ENCODE data around the gene FAM240B.

The FAM240B gene

DNA sequence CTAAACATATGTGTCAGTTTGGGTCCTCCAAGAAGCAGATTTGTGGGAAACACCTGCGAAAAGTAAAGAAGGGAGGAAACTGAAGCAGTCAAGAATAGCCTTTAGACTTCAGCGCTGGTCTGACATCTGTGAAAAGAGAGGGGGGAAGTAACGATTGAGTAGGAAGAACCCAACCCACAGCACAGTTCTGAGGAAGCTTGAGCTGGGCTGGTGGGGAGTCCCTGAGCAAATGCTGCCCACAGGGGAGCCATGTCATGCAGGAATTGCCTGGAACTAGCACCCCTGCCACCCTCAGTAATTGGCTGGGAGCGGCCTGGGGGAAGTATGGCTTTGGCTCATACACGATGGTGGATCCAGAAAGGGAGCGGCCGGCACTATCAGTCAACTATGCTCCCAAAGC, 20.6 kb downstream of the FAM240B start:
- no peak for FAIRE-seq

DNA sequence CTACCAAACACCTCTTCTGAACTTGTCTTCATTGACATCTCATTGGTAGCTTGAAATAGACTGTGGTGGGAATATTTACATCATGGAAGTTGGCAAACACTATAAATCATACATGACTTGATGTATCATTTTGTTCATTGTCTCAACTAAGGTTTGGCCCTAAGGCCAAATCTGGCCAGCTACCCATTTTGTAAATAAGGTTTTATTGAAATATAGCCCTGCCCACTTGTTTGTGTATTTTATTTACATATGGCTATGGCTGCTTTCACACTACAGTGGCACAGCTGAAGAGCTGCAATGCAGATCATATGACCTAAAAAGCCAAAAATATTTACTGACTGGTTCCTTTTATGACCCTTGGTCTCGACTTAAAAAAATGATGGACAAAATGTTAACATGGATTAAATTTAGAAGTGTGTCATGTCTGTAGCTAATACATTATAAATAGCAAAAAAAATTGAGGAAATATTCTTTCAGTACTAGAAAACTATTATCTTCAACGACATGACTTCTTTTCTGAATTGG, 22.1 kb downstream of the FAM240B start:
- FAIRE-seq: no peak

DNA sequence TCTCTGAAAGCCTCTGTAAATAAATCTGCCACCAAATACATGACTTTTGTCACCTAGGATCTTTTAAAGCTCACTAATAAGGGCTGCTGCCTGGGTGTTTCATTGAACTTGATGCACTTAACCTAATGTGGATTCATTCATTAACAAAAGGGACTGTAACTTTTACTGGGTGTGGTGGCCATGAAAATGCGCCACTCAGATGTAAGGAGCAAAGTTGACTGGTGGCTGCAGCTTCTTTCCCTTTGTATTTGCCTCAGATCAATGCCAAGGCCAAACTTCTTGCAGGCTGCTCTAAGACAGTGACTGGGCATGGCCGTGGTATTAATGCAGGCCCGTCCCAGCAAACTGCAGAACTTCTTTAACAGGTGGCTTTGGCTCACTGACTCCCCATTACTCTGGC, 22.9 kb downstream of the FAM240B start:
- no peak for FAIRE-seq

DNA sequence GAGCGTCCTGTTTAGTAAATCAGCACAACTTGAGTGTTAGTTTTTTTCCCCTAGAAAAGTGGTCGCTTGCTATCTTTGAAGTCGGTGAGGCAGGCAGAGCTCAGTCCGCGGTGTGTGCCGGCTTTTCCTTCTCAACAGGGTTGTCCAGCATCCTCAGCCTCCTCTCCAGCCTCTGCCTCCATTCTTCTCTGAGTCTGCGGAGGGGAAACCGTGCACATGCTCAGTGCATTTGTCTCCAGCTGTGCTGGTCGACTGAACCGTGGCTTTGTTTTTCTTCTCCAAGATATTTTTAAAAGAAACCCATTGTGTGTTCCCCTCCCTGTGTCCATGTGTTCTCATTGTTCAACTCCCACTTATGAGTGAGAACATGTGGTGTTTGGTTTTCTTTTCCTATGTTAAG, 25.3 kb downstream of the FAM240B start:
- FAIRE-seq: no peak

DNA sequence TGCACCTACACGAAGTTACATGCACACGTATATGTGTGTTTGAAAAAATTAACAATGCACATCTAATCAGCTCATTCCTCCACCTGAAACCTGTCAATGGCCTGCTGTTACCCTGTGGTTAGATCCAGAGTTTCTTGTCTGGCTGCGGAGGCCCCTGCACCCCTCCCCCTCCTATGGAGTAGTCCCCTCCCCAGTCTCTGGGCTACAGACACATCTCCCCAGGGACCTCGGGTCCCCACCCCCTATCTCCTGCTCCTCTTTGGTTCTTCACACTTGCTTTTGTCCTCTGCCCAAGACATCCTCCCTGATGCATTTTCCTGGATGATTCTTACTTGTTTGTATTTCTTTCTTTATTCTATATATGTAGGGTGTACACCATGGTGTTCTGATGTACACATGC, 27.2 kb downstream of the FAM240B start:
- no peak for FAIRE-seq

DNA sequence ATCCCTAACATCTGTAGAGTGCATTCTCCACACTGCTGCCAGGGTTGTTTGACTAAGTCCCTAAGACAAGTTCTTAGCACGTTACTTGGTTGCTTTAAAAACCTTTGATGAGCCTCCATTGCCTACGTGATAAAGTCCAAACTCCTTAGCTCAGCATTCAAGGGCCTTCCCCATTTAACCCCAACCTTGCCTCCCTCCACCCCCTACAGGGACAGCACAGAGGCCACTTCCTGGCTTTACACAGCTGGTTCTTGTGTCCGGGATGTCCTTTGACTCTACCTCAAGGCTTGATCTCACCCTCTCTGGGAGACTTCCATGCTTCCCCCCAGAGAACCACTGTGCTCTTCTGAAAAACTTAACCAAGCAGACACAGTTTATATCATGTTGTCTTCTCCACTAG, 29.4 kb downstream of the FAM240B start:
- no peak for FAIRE-seq

DNA sequence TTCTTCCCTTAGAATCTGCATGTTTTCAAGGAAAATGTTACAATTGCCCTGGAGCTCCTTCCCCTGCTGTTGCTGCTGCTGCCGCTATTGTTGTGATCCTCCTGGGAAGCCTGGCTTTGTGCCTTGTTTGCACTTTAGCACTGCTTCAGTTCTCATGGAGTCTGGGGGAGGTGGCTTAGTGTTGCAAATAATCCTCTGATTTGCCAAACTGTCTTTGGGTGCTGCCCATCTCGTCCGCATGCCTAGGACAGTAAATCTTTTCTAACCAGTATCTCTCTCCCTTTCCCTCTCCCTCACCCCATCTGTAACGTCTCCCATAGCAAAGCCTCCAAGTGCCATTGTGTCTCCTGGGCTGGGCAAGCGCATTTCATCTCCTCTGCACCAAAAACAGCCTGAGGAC, 30.3 kb downstream of the FAM240B start:
- FAIRE-seq: no peak

DNA sequence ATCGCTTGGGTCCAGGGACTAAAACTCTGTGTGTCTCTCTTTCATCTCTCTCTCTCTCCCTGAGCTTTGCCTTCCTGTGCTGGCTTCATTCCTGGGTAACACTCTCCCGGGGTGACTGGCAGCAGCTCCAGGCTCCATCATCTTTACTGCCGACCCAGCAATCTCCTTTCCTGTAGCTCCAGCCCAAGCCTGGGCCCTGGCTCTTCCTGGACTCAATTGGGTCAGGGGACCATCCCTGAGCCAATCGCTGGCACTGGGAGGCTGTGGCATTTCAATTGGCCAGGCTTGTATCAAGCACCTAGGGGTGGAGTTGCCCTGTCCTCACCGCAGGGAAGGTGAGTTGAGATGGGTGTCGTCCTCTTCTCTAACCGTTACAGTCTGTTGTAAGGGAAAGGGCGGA, 31.9 kb downstream of the FAM240B start:
- no peak for FAIRE-seq

DNA sequence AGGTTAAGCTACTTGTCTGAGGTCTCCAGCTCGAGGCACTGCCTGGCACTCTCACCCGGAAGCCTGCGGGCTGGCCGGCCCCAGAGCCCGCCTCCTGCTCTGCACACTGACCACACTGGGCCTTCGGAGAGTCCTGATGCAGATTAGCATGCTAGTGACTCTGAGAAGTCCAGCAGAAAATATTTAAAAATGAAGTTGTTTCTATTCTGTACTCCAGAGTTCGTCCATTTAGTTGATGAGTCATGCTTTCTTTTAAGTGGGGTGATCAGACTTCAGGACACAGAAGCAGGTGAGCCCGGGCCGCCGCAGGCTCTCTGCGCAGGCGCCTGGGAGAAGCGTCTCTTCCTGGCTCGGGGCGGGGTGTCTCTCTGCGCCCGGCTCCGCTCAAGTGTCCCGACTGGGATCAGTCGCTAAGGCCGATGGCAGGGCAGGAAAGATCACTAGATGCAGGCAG, 32.5 kb downstream of the FAM240B start:
- FAIRE-seq: no peak

DNA sequence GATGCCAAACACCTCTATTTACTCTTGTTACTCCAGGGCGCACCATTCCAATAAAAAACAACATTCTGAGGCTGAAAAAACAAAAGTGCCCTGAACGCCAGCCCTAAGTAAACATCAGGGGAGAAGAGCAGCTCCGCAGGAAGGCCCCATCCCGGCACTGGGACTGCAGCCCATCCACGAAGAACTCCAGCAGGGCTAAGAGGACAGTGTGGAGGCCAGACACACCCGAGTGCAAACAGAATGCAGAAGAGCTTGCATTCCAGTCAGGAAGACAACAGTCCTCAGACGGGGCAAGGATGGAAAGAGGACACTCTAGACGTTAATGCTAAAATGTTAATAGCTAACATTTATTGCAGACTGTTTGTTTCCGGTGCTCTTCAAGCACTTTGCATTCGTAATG, 33.0 kb downstream of the FAM240B start:
- no peak for FAIRE-seq

DNA sequence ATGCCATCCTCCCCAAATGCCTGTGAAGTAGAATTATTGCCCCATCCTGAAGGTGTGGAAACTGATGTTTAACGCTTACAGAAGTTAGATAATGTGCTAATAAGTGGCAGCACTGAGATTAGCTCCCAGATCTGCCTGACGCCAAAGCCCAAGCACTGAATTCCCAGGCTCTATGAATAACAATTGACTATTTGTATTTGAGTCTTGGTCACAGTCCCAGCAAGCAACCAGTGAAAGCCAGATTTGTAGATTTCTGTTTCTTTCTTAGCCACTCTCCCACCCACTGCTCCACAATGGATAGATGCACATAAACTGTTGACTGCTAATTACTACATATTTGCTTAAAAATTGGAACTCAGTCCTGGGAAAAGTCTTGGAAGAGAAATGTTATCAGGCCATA, 34.4 kb downstream of the FAM240B start:
- FAIRE-seq: no peak

DNA sequence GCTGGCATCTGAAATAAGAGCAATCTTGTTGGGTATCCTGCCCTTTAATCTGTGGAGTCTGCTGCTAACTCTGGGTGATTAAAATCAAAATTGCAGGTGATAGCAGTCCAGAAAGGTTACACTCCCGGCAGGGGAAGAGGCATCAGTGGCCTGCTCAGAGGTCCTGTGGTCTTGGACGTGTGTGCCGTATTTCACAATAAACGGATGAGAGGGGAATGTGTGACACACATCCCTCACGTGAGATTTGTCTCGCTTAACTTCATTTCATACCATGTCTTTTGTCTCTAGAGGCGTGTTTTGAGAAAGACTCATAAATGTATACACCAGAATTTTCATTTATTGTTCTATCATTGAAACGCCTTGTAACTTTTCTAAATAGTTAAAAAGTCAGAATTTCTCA, 36.6 kb downstream of the FAM240B start:
- FAIRE-seq: no peak

DNA sequence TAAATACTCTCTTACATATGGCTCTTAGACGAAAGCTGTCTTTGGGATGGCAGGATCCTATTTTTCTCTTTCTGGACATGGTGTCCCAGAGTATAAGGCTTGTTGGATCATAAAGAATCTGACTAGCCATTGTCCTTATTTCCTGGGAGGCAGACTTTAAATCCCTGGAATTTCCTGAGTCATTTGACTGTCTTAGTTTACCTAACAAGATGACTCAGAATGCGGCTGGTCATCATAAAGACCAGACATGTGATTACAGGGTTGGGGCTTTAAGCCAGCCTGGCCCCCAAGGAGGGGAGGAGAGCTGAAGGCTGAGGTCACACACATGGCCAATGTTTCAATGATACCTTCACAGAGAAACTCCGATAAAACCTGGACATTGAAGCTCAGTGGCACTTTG, 37.2 kb downstream of the FAM240B start:
- FAIRE-seq: no peak

DNA sequence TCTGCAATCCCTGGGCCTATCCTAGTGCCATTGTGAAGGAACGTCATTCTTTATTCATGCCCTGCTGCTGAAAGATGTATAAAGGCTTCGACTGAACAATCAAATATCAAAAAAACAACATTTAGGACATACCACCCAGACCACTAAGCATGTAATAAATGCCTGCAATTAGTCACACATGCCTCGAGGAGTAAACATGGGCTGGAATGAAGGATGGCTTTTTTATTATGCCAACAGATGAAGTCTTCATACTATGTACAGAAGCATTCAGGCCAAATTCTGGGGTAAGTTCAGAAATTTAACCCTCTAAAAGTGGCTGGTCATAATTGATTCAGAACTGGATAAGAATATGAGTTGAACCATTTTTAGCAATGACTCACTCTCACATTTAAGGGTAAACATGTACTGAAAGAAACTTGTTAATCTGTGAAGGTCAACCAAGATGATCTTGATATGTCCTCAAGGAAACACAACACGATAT, 38.1 kb downstream of the FAM240B start:
- no peak for FAIRE-seq

DNA sequence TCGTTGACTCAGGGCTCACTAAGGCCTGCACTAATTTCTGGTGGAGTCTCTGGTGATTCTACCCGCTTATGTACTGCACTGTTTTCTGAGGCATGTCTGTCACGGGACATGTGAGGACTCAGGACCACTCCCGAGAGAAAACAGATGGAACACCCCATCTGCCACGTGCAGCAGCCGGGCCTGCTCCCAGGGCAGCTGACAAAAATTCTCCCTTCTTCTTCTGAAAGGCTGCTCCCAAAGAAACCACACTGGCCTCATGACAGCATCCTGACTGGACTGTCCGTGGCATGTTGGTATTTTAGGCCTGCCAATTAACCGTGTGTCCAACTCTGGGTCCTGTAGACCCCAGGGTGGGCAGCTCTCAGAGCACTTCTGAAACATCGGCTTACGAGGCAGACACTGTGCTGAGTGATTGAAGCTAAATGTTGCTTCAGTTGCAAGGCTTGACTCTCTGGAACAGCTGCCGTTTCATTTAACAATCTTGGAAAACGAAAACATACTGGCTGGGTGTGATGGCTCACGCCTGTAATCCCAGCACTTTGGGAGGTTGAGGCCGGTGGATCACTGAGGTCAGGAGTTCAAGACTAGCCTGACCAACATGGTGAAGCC, 39.0 kb downstream of the FAM240B start:
- FAIRE-seq: no peak

DNA sequence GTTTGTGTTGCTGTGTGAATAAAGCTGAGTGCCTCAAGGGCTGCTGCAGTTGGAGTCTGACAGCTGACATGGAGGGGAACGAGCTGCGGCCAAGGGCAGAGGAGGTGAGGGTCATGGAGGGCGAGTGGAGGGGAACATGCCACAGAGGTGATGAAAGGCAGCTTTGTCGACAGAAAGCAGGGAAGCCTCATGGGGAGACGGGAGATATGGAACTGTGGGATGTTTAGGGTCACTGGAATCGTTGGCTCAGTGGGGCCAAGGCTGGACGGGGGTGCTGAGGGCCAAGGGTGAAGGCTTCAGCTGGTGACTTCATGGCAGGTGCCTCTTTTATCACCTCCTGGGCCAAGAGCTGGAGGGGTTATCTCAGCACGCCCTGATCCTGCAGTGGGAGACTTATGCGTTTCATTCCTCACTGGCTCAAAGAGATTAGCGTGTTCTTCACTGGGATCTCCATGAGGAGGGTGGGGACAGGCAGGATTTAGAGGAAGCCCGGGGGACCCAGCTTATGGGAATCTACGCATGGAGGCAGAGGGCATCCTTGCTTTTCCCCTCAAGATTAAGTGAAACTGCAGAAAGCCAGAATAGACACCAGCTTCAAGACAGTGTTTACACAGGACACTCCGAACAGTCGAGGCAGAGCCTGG, 42.2 kb downstream of the FAM240B start:
- no peak for FAIRE-seq

DNA sequence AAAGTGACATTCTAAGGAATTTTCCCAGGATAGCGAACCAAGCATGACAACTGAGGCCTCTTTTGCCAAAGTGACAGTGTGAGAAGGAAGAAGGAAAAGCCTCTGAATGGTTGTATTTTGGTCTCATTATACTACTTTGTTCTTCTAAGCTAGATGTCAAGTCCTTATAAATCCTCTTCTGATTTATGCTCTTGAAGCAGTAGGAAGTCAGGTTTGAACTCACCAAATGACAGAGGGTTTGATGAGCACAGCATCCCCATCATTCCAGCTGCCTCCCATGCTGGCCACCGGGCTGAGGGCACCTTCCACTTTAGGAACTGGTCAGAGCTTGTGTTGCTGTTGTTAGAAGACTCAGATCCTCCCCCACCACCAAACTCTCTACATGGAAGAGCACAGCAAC, 44.1 kb downstream of the FAM240B start:
- no peak for FAIRE-seq

DNA sequence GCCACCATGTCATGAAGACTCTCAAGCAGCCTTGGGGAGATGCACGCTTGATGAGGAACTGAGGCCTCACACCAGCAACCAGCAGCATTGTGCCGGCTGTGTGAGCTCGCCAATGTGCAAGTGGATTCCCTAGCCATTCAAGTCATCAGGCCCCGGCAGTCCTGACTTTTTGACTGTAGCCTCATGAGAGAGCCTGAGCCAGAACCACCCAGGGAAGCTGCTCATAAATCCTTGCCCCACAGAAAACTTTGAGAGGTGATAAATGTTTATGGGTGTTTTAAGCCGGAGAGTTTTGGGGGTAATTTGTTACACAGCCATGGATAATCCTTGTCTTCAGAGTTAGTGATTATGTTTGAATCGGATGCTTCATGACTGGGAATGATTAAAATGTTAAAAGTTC, 44.7 kb downstream of the FAM240B start:
- FAIRE-seq: no peak

DNA sequence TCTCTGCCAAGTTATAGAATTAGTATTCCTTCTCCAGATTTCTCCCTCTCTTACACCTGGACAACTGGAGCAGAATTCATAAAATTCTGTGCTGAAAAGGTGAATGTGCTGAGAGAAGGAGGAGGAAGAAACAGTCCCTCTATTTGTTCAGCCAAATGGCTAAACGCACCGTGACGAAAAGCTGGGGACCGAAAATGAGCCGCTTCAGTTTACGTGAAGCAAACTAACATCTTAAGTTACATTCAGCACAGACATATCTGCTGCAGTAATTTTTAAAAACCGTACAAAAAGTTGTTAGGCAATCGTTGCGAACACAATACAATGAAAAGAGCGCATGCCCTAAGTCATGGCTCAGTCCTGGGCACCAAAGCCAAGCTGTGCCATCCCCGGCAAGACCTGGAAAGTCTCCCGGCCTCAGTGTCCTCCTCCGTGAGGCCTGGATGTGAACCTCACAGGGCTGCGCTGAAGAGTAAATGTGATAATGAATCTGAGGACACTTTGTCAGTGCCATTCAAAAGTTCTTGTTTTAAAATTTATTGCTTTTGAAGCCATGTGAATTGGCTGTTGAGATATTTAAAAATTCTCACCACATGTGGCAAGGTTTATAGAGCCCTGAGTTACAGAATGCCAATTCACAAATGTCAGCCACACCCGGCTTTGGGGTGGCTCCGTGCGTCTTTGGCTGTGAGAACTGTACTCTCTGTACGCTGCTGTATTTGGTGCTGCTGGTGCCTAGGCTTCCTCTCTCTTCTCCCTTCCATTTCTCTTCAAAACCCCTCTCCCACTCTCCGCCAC, 46.3 kb downstream of the FAM240B start:
- FAIRE-seq: no peak

DNA sequence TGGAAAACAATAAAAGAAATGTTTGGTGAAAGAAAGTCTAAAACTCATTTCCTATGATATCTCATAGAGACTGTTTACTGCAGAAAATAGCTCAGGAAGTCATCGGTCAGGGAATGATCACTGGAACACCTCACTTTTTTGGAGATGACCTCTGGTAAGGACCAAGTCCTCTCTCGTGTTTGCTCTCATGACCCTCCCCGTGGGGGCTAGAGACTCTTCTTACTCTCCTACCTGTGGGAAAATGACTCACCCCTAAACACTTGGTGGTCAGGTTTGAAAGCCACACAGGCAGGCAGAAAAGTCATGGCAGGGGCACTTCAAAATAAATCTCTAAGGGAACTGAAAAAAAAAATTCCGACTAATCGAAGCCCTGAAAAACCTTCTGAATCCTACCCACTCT, 48.2 kb downstream of the FAM240B start:
- no peak for FAIRE-seq

DNA sequence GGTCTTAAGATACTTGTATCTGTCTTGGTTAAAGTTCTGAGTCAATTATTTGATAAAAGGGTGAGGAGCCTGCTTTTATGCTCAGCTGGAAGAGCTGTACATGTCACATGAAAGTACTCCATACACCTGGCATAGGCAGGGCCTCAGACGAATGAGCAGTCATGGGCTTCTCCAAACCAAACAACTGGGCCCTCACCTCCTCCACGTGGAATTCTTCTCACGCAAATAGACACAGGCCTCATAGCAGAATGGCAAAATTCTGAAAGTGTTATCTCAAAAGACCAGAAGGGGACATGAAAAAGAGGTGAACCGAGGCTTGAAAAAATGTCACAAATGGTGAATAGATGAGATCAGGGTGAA, 48.6 kb downstream of the FAM240B start:
- no peak for FAIRE-seq

DNA sequence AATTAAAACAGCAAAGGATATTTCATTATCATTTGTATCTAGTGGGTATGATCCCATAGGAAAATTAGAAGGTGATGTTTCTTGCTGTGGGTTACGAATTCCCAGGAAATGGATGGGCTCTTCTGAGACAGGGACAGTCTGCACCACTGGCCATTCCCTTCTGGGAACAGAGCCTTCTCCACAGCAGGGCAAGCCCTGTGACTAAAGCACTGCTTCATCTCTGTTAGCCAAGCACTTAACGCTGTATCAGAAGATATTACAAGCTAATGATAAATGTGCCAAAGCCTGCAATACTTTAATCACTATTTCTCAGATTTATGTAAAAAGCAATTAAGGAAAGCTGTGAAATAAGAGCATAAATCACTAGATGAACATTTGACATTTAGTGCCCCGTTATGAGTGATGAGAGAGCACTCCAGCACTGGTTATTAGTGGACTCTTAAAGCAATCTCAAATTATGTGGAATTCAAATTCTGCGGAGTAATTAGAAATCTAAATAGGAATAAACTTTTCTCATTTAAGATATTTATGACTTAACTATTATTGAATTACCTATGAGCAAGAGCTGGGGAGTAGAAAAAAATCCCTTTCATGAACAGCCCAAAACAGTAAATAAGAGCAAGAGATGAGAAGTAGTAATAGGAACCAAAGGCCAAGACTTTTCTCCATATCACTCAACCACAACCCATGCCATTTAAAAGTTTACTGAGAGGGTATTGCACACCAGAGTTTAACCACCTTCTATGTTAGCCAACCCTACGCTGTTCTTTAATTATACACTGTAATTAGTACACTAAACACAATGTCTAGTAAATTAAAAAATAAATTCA, 49.2 kb downstream of the FAM240B start:
- no peak for FAIRE-seq

Measured in A204.1 (cell line).